NCI-H2227 treated with DMSO at 0.1 percent for 48 hours (cell line): Measurements from ENCODE around the gene TMOD2.
A peak's percentile ranks its signal among the peaks of the same experiment; 100 is the strongest.

Experiments
- DNase-seq: peaks from one replicate; lab custom pipeline; 2025; lab: John Stamatoyannopoulos, UW

TMOD2 gene

GRCh38 chr15:51736069-51736468 lies 15.3 kb upstream of the TMOD2 start:
- DNase-seq, result no peak

- DNase-seq, result peak; percentile 40
These were observed 14.5 kb upstream of the TMOD2 start for GRCh38 chr15:51736751-51737521.

GRCh38 chr15:51737522-51738305 lies 13.7 kb upstream of the TMOD2 start, which contains the start of gene LYSMD2:
Gene LYSMD2, minus strand, starts transcription at chr15:51737655. Its CDS starts 33 bp downstream, at chr15:51737622.
- DNase-seq, result peak; percentile 10

- no peak for DNase-seq
These were observed 12.8 kb upstream of the TMOD2 start for GRCh38 chr15:51738553-51738952.

- no peak for DNase-seq
These were observed 12.2 kb upstream of the TMOD2 start for GRCh38 chr15:51739061-51739712.

- DNase-seq, result no peak
These were observed 2.1 kb upstream of the TMOD2 start for GRCh38 chr15:51749307-51749706.

GRCh38 chr15:51750186-51750585 lies 1.2 kb upstream of the TMOD2 start:
- no peak for DNase-seq

GRCh38 chr15:51751697-51752683 lies 593 bp downstream of the TMOD2 start:
- peak; percentile 8 for DNase-seq

GRCh38 chr15:51752888-51753287 lies 1.5 kb downstream of the TMOD2 start:
- no peak for DNase-seq

- no peak for DNase-seq
These were observed 2.9 kb downstream of the TMOD2 start for GRCh38 chr15:51754267-51754666.

GRCh38 chr15:51755790-51756189 lies 4.4 kb downstream of the TMOD2 start:
- no peak for DNase-seq

- DNase-seq, result no peak
These were observed 5.1 kb downstream of the TMOD2 start for GRCh38 chr15:51756482-51756881.

- no peak for DNase-seq
These were observed 6.1 kb downstream of the TMOD2 start for GRCh38 chr15:51757450-51757849.

- no peak for DNase-seq
These were observed 7.2 kb downstream of the TMOD2 start for GRCh38 chr15:51758645-51759044.

GRCh38 chr15:51759557-51760070 lies 8.2 kb downstream of the TMOD2 start:
- DNase-seq, result no peak

GRCh38 chr15:51760805-51761204 lies 9.4 kb downstream of the TMOD2 start:
- no peak for DNase-seq

- DNase-seq, result no peak
These were observed 14.4 kb downstream of the TMOD2 start for GRCh38 chr15:51765751-51766150.

- DNase-seq, result no peak
These were observed 14.9 kb downstream of the TMOD2 start for GRCh38 chr15:51766341-51766740.

- no peak for DNase-seq
These were observed 16.6 kb downstream of the TMOD2 start for GRCh38 chr15:51768018-51768417.

GRCh38 chr15:51770902-51771301 lies 19.5 kb downstream of the TMOD2 start:
- no peak for DNase-seq

GRCh38 chr15:51771773-51772172 lies 20.4 kb downstream of the TMOD2 start:
- DNase-seq, result no peak
